ENCODE data around the gene RAD51B.
"Not testable (repeated sequence)": the region's sequence is repeated elsewhere in the genome, so short reads cannot be mapped to it uniquely, and the experiment has no call there.

Gene RAD51B

DNA sequence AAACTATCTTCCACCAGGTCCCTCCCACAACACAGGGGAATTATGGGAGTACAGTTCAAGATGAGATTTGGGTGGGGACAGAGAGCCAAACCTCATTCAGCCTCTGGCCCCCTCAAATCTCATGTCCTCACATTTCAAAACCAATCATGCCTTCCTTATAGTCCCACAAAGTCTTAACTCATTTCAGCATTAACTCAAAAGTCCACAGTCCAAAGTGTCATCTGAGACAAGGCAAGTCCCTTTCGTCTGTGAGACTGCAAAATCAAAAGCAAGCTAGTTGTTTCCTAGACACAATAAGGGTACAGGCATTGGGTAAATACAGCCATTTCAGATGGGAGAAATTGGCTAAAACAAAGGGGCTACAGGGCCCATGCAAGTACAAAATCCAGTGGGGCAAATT lies 147.6 kb downstream of the RAD51B start:
- in situ Hi-C loops (cut with HindIII; ENCODE audit: low sequenced_read_pairs), result no loop called here
- H3K4me3 ChIP-seq (ENCODE audit: low read depth, low read length), result no peak overlapping the region
- TF ChIP-seq, protein P1, sequence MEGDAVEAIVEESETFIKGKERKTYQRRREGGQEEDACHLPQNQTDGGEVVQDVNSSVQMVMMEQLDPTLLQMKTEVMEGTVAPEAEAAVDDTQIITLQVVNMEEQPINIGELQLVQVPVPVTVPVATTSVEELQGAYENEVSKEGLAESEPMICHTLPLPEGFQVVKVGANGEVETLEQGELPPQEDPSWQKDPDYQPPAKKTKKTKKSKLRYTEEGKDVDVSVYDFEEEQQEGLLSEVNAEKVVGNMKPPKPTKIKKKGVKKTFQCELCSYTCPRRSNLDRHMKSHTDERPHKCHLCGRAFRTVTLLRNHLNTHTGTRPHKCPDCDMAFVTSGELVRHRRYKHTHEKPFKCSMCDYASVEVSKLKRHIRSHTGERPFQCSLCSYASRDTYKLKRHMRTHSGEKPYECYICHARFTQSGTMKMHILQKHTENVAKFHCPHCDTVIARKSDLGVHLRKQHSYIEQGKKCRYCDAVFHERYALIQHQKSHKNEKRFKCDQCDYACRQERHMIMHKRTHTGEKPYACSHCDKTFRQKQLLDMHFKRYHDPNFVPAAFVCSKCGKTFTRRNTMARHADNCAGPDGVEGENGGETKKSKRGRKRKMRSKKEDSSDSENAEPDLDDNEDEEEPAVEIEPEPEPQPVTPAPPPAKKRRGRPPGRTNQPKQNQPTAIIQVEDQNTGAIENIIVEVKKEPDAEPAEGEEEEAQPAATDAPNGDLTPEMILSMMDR (IDR thresholded peaks at IDR 0.05; ENCODE audit: low read depth, low read length), result no peak
- DNase-seq (ENCODE audit: low read depth, low spot score), result no peak

GRCh38 chr14:67967970-67968369 lies 148.4 kb downstream of the RAD51B start:
- H3K4me3 ChIP-seq (ENCODE audit: low read depth, low read length); DNase-seq (ENCODE audit: low read depth, low spot score); in situ Hi-C loops (cut with HindIII; ENCODE audit: low sequenced_read_pairs): not testable (repeated sequence)

DNA sequence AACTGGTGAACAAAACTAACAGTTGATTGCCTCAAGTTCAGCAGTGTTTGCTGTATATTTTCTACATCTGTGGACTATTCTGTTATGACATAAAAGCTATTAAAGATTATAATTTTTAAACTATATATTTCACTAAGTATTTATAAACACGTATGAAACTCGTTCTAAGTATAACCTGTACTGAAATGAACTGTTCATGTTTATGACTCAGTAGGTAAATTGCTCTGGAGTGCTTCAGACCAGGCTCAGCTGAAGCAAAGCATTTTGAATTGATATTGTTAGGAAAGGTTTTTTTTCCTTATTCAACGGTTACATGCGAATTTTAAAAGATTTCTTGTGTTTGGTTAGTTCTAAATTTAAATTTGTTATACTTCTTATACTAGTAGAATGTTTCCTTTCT lies 151.3 kb downstream of the RAD51B start:
- TF ChIP-seq, protein P1 (IDR thresholded peaks at IDR 0.05; ENCODE audit: low read depth, low read length), result no peak
- DNase-seq (ENCODE audit: low read depth, low spot score), result no peak
- H3K4me3 ChIP-seq (ENCODE audit: low read depth, low read length), result no peak overlapping the region
- in situ Hi-C loops (cut with HindIII; ENCODE audit: low sequenced_read_pairs), result no loop called here

DNA sequence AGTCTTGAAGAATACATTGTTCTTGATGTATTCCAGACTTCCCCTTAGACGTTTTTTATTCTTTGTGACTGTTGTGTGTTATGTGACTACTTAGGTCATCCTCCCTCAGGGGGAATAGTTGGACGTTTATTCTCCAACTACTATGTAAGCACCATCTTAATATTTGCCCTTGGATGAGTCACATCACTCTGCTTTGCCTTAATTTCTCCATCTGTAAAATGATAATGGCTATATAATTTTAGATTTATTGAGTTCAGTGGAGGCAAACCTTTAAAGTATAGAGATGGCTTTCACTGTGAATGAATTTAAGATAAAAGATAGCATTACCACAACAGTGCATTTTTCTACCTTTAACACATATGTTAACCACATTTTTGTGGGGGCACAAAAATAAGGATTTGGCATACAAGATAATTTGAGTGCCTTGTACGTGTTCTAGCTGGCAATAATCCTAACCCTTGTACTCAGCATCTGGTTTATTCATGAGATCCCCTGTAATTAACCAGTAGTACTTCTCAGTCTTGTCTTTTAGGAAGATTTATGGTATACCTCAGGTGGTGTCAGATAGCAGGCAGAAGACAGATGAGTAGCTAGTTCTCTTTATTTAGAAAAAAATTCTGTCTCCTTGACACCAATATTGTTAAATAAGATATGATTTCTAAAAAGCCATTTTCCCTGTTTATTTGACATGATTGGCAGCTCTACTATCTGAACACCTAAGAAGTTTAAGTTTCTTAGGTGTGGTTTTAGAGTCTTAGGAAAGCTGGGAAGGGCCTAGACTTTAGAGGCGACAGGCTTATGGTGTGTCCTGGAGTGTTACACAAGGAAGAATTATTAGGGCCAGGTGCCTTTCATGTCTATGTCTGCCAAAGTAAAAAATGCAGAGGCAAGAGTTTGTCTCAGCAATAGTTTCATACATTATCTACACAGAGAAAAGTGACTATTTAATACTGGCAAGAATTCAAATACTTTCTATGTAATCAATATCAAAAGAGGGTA lies 152.3 kb downstream of the RAD51B start:
- no peak overlapping the region for H3K4me3 ChIP-seq (ENCODE audit: low read depth, low read length)
- TF ChIP-seq, protein P1 (IDR thresholded peaks at IDR 0.05; ENCODE audit: low read depth, low read length), result no peak
- in situ Hi-C loops (cut with HindIII; ENCODE audit: low sequenced_read_pairs), result no loop called here
- peak; percentile 33 for DNase-seq (ENCODE audit: low read depth, low spot score)

GRCh38 chr14:67973436-67973835 lies 153.9 kb downstream of the RAD51B start:
- TF ChIP-seq, protein P1 (IDR thresholded peaks at IDR 0.05; ENCODE audit: low read depth, low read length), result no peak
- in situ Hi-C loops (cut with HindIII; ENCODE audit: low sequenced_read_pairs), result no loop called here
- no peak for DNase-seq (ENCODE audit: low read depth, low spot score)
- H3K4me3 ChIP-seq (ENCODE audit: low read depth, low read length), result no peak overlapping the region

DNA sequence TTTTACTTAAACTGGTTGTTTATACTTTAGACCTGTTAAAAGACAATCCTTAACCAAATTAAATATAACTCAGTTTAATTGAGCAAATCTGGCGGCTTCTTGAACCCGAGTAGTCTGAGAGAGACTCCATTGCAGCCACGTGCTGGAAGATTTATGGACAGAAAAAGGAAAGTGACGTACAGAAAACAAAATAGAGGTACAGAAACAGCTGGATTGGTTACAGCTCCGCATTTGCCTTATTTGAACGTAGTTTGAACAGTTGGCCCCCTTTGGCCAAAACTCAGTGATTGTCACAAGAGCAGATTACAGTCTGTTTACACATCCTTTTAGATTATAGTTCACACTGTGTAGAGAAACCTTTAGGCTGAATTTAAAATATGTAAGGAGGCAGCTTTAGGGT lies 155.9 kb downstream of the RAD51B start:
- in situ Hi-C loops (cut with HindIII; ENCODE audit: low sequenced_read_pairs), result no loop called here
- TF ChIP-seq, protein P1 (IDR thresholded peaks at IDR 0.05; ENCODE audit: low read depth, low read length), result no peak

GRCh38 chr14:67977434-67978034 lies 158.0 kb downstream of the RAD51B start:
- in situ Hi-C loops (cut with HindIII; ENCODE audit: low sequenced_read_pairs), result no loop called here
- TF ChIP-seq, protein P1 (IDR thresholded peaks at IDR 0.05; ENCODE audit: low read depth, low read length), result no peak
- H3K4me3 ChIP-seq (ENCODE audit: low read depth, low read length), result no peak overlapping the region
- no peak for DNase-seq (ENCODE audit: low read depth, low spot score)

More for the DNA sequence above, 155.9 kb downstream of the RAD51B start:
- no peak overlapping the region for H3K4me3 ChIP-seq (ENCODE audit: low read depth, low read length)
- DNase-seq (ENCODE audit: low read depth, low spot score), result no peak
